Measurements from ENCODE around the gene RENBP.

Gene RENBP

GRCh38 chrX:153913211-153913610 is 31.2 kb downstream of the RENBP start:
- H3K9me2 ChIP-seq (replicated peaks; ENCODE audit: insufficient read depth, low read length), result no peaks in the 10 kb centered on the region
- H3F3A ChIP-seq (ENCODE audit: insufficient read depth, low read length), result no peaks in the 10 kb centered on the region
- DNase-seq, result no peak
- H3K27ac ChIP-seq (ENCODE audit: low read length), result no peak overlapping the region
- no peaks in the 10 kb centered on the region for H3K79me2 ChIP-seq (ENCODE audit: low read length)
- no peak overlapping the region for H3K9ac ChIP-seq (ENCODE audit: low read length)
- TF ChIP-seq EZH2 (optimal IDR thresholded peaks at IDR 0.05; ENCODE audit: low read depth, low read length), result no peak
- no peak for TF ChIP-seq CTCF (IDR thresholded peaks at IDR 0.05; ENCODE audit: low read length)
- TF ChIP-seq EZH2phosphoT487 (IDR thresholded peaks at IDR 0.05; ENCODE audit: low read length), result no peak
- no peaks in the 10 kb centered on the region for H4K20me1 ChIP-seq (ENCODE audit: insufficient read depth, low read length)
- no peaks in the 10 kb centered on the region for H3K9me3 ChIP-seq (replicated peaks; ENCODE audit: insufficient read depth, low read length)
- no peaks in the 10 kb centered on the region for H3K4me1 ChIP-seq (ENCODE audit: low read length)
- H3K36me3 ChIP-seq (replicated peaks; ENCODE audit: insufficient read depth, low read length), result no peaks in the 10 kb centered on the region
- H2AFZ ChIP-seq (ENCODE audit: low read length), result no peak overlapping the region
- no peaks in the 10 kb centered on the region for H3K27me3 ChIP-seq (replicated peaks; ENCODE audit: insufficient read depth, low read length)
- no peak overlapping the region for H3K4me3 ChIP-seq (ENCODE audit: low read length)
- H3K4me2 ChIP-seq (ENCODE audit: low read depth, low read length), result no peak overlapping the region

GRCh38 chrX:153911798-153912197 is 32.6 kb downstream of the RENBP start:
- DNase-seq, result no peak
- no peak overlapping the region for H3K27ac ChIP-seq (ENCODE audit: low read length)
- H3K27me3 ChIP-seq (replicated peaks; ENCODE audit: insufficient read depth, low read length), result no peaks in the 10 kb centered on the region
- TF ChIP-seq EZH2phosphoT487 (IDR thresholded peaks at IDR 0.05; ENCODE audit: low read length) (no peak), EZH2 (optimal IDR thresholded peaks at IDR 0.05; ENCODE audit: low read depth, low read length) (no peak), CTCF (IDR thresholded peaks at IDR 0.05; ENCODE audit: low read length) (no peak)
- H3K36me3 ChIP-seq (replicated peaks; ENCODE audit: insufficient read depth, low read length), result no peaks in the 10 kb centered on the region
- no peak overlapping the region for H3K4me3 ChIP-seq (ENCODE audit: low read length)
- no peaks in the 10 kb centered on the region for H3K9me3 ChIP-seq (replicated peaks; ENCODE audit: insufficient read depth, low read length)
- H3K79me2 ChIP-seq (ENCODE audit: low read length), result no peaks in the 10 kb centered on the region
- H3K4me1 ChIP-seq (ENCODE audit: low read length), result no peaks in the 10 kb centered on the region
- H3F3A ChIP-seq (ENCODE audit: insufficient read depth, low read length), result no peaks in the 10 kb centered on the region
- no peak overlapping the region for H3K9ac ChIP-seq (ENCODE audit: low read length)
- H3K9me2 ChIP-seq (replicated peaks; ENCODE audit: insufficient read depth, low read length), result no peaks in the 10 kb centered on the region
- H3K4me2 ChIP-seq (ENCODE audit: low read depth, low read length), result no peak overlapping the region
- H2AFZ ChIP-seq (ENCODE audit: low read length), result no peak overlapping the region
- no peaks in the 10 kb centered on the region for H4K20me1 ChIP-seq (ENCODE audit: insufficient read depth, low read length)

GRCh38 chrX:153910446-153910845 is 34.0 kb downstream of the RENBP start:
- Histone ChIP-seq H3K27me3 (replicated peaks; ENCODE audit: insufficient read depth, low read length) (no peaks in the 10 kb centered on the region), H3K9ac (ENCODE audit: low read length) (no peak overlapping the region), H3K4me2 (ENCODE audit: low read depth, low read length) (no peak overlapping the region), H4K20me1 (ENCODE audit: insufficient read depth, low read length) (no peaks in the 10 kb centered on the region), H3K79me2 (ENCODE audit: low read length) (no peaks in the 10 kb centered on the region), H3K9me3 (replicated peaks; ENCODE audit: insufficient read depth, low read length) (no peaks in the 10 kb centered on the region), H3K4me3 (ENCODE audit: low read length) (no peak overlapping the region), H3K36me3 (replicated peaks; ENCODE audit: insufficient read depth, low read length) (no peaks in the 10 kb centered on the region), H3F3A (ENCODE audit: insufficient read depth, low read length) (no peaks in the 10 kb centered on the region), H3K9me2 (replicated peaks; ENCODE audit: insufficient read depth, low read length) (no peaks in the 10 kb centered on the region), H3K27ac (ENCODE audit: low read length) (no peak overlapping the region), H3K4me1 (ENCODE audit: low read length) (no peaks in the 10 kb centered on the region), H2AFZ (ENCODE audit: low read length) (no peak overlapping the region)
- DNase-seq, result no peak
- TF ChIP-seq EZH2phosphoT487 (IDR thresholded peaks at IDR 0.05; ENCODE audit: low read length) (no peak), EZH2 (optimal IDR thresholded peaks at IDR 0.05; ENCODE audit: low read depth, low read length) (no peak), CTCF (IDR thresholded peaks at IDR 0.05; ENCODE audit: low read length) (no peak)

All from MM.1S (cell line).